Measurements from ENCODE around the gene ANO6.

ANO6 gene

DNA sequence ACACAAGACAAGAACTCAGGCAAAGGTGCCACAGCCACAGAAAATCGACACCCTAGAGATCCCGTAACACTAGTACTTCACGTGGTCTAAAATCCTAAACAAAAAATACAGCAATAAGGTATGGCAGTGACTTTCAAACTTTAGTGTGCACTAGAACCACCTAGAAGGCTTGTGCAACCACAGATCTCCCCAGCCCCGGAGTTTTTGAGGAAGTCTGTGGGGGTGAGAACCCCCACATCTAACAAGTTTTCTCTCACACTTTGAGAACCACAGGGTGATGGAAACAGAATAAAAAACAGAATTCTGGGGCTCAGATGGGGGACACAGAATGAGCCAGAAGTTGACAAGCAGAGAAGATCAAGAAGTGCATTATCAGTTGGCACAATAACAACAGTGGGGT lies 254.0 kb downstream of the ANO6 start:
- TF ChIP-seq POLR2A (IDR thresholded peaks at IDR 0.05; ENCODE audit: low read depth, low read length) (no peak), PAX5 (IDR thresholded peaks at IDR 0.05; ENCODE audit: insufficient read depth, low read length, severe bottlenecking) (no peak), POU2F2 (IDR thresholded peaks at IDR 0.05; ENCODE audit: low read depth, low read length) (no peak), SPI1 (IDR thresholded peaks at IDR 0.05; ENCODE audit: low read depth, low read length) (no peak), TAF1 (IDR thresholded peaks at IDR 0.05; ENCODE audit: low read depth, low read length) (no peak), POLR2AphosphoS5 (IDR thresholded peaks at IDR 0.05; ENCODE audit: low read depth, low read length) (no peak)
- DNase-seq (ENCODE audit: insufficient read length, low spot score), result no peak
- FAIRE-seq, result no peak

DNA sequence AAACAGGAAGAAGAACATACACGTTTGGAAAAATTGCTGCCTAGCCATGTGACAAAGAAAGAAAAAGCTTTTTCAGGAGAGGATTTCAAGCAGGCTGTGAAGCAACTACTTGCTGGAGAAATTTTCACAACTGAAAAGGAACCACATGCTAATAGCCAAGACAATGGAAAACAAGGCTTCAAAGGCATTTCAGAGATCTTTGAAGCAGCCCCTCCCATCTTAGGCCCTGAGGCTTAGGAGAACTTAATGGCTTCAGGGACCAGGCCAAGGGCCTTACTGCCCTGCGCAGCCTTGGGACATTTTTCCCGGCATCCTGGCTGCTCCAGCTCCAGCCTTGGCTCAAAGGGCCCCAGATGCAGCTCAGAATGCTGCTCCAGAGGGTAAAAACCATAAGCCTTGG lies 257.7 kb downstream of the ANO6 start:
- FAIRE-seq (no peak), DNase-seq (ENCODE audit: insufficient read length, low spot score) (no peak)
- no peak for TF ChIP-seq POLR2A (IDR thresholded peaks at IDR 0.05; ENCODE audit: low read depth, low read length)
- TF ChIP-seq POU2F2 (IDR thresholded peaks at IDR 0.05; ENCODE audit: low read depth, low read length), result no peak
- no peak for TF ChIP-seq PAX5 (IDR thresholded peaks at IDR 0.05; ENCODE audit: insufficient read depth, low read length, severe bottlenecking)
- no peak for TF ChIP-seq TAF1 (IDR thresholded peaks at IDR 0.05; ENCODE audit: low read depth, low read length)
- no peak for TF ChIP-seq POLR2AphosphoS5 (IDR thresholded peaks at IDR 0.05; ENCODE audit: low read depth, low read length)
- TF ChIP-seq SPI1 (IDR thresholded peaks at IDR 0.05; ENCODE audit: low read depth, low read length), result no peak

DNA sequence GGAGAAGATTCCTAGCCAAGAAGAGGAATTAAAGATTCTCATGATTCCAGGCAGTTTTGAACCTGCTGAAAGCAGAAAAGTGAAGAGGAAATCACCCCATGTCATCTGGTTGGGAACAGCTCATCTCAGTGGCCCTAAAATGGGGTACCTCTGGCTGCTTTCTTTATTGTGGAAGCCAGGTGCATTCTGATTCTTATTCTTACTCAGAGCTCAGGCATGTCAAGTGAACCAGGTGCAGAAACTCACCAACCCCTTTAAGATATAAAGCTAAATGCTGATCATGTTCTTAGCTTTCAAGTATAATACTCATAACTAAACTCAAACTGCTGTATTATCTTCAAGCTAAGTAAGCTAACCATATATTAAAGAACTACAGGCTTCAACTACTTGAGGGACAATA lies 259.7 kb downstream of the ANO6 start:
- FAIRE-seq, result no peak
- no peak for TF ChIP-seq SPI1 (IDR thresholded peaks at IDR 0.05; ENCODE audit: low read depth, low read length)
- TF ChIP-seq PAX5 (IDR thresholded peaks at IDR 0.05; ENCODE audit: insufficient read depth, low read length, severe bottlenecking), result no peak
- no peak for TF ChIP-seq POU2F2 (IDR thresholded peaks at IDR 0.05; ENCODE audit: low read depth, low read length)
- TF ChIP-seq TAF1 (IDR thresholded peaks at IDR 0.05; ENCODE audit: low read depth, low read length), result no peak
- TF ChIP-seq POLR2AphosphoS5 (IDR thresholded peaks at IDR 0.05; ENCODE audit: low read depth, low read length), result no peak
- no peak for TF ChIP-seq POLR2A (IDR thresholded peaks at IDR 0.05; ENCODE audit: low read depth, low read length)
- no peak for DNase-seq (ENCODE audit: insufficient read length, low spot score)

DNA sequence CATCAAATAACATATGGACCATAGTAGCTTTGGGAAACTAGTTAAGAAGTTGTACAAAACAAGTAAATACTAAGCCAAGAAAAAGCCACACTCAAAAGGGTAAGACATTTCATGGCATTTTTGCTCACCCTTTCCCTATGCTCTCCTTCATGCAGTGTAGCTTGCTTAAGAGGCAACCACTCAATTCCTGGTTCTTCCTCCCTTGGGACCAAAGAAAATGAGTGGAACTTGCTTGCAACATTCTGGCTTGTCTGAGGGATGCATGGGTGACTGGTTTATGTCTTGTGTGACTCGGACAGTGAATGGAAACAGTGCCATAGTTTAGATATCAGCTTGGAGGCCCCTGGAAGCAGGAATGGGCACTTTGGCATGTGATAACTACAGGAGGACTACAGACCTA lies 261.6 kb downstream of the ANO6 start:
- FAIRE-seq (no peak), DNase-seq (ENCODE audit: insufficient read length, low spot score) (no peak)
- TF ChIP-seq PAX5 (IDR thresholded peaks at IDR 0.05; ENCODE audit: insufficient read depth, low read length, severe bottlenecking), result no peak
- TF ChIP-seq TAF1 (IDR thresholded peaks at IDR 0.05; ENCODE audit: low read depth, low read length), result no peak
- TF ChIP-seq POU2F2 (IDR thresholded peaks at IDR 0.05; ENCODE audit: low read depth, low read length), result no peak
- no peak for TF ChIP-seq POLR2A (IDR thresholded peaks at IDR 0.05; ENCODE audit: low read depth, low read length)
- TF ChIP-seq SPI1 (IDR thresholded peaks at IDR 0.05; ENCODE audit: low read depth, low read length), result no peak
- TF ChIP-seq POLR2AphosphoS5 (IDR thresholded peaks at IDR 0.05; ENCODE audit: low read depth, low read length), result no peak

DNA sequence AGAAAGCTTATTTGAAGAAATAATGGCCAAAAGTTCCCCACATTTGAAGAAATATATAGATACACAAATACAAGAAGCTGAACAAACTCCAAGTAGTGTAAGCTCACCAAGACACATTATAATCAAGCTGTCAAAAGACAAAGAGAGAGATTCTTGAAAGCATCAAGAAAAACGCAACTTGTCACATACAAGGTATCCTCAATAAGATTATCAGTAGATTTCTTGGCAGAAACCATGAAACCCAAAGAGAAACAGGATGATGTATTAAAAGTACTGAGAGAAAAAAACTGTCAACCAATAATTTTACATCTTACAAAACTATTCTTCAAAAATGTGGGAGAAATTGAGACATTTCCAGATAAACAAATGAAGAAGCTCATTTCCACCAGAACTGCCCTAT lies 263.0 kb downstream of the ANO6 start:
- FAIRE-seq, result no peak
- no peak for TF ChIP-seq SPI1 (IDR thresholded peaks at IDR 0.05; ENCODE audit: low read depth, low read length)
- no peak for TF ChIP-seq POLR2AphosphoS5 (IDR thresholded peaks at IDR 0.05; ENCODE audit: low read depth, low read length)
- TF ChIP-seq POU2F2 (IDR thresholded peaks at IDR 0.05; ENCODE audit: low read depth, low read length), result no peak
- TF ChIP-seq TAF1 (IDR thresholded peaks at IDR 0.05; ENCODE audit: low read depth, low read length), result no peak
- no peak for TF ChIP-seq POLR2A (IDR thresholded peaks at IDR 0.05; ENCODE audit: low read depth, low read length)
- TF ChIP-seq PAX5 (IDR thresholded peaks at IDR 0.05; ENCODE audit: insufficient read depth, low read length, severe bottlenecking), result no peak

DNA sequence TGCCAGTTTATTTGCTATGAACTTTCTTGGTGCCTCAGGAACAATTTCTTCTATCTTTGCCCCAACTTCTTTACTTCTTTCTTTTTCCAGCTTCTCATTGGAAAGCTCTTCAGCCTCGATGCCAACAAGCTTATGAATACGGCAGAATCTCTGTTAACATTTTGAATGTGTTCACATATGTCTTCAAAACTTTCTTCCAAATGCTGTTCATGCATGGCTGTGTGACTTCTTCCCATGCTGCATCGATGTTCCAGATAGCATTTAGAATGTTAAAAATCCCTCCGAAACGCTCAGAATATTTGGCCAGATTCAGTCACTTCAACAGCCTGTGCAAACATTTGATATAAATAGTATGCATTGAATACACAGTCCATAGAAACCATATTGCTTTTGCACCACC lies 265.9 kb downstream of the ANO6 start:
- DNase-seq (ENCODE audit: insufficient read length, low spot score) (no peak), FAIRE-seq (no peak)
- TF ChIP-seq TAF1 (IDR thresholded peaks at IDR 0.05; ENCODE audit: low read depth, low read length), result no peak
- no peak for TF ChIP-seq SPI1 (IDR thresholded peaks at IDR 0.05; ENCODE audit: low read depth, low read length)
- TF ChIP-seq POLR2A (IDR thresholded peaks at IDR 0.05; ENCODE audit: low read depth, low read length), result no peak
- TF ChIP-seq PAX5 (IDR thresholded peaks at IDR 0.05; ENCODE audit: insufficient read depth, low read length, severe bottlenecking), result no peak
- TF ChIP-seq POLR2AphosphoS5 (IDR thresholded peaks at IDR 0.05; ENCODE audit: low read depth, low read length), result no peak
- no peak for TF ChIP-seq POU2F2 (IDR thresholded peaks at IDR 0.05; ENCODE audit: low read depth, low read length)

More for the DNA sequence above, 263.0 kb downstream of the ANO6 start:
- DNase-seq (ENCODE audit: insufficient read length, low spot score), result no peak

DNA sequence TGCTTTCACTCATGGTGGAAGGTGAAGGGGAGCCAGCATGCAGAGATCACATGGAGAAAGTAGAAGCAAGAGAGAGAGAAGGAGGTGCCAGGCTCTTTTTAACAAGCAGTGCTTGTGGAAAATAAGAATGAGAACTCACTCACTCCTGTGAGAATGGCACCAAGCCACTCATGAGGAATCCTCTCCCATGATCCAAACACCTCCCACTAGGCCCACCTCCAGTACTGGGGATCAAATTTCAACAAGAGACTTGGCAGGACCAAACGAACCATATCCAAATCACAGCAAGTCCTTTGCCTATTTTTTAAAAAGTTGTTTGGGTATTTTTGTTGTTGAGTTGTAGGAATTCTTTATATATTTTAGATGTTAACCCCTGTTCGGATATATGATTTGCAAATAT lies 267.7 kb downstream of the ANO6 start:
- FAIRE-seq, result no peak
- no peak for TF ChIP-seq TAF1 (IDR thresholded peaks at IDR 0.05; ENCODE audit: low read depth, low read length)
- TF ChIP-seq SPI1 (IDR thresholded peaks at IDR 0.05; ENCODE audit: low read depth, low read length), result no peak
- TF ChIP-seq POLR2A (IDR thresholded peaks at IDR 0.05; ENCODE audit: low read depth, low read length), result no peak
- TF ChIP-seq POU2F2 (IDR thresholded peaks at IDR 0.05; ENCODE audit: low read depth, low read length), result no peak
- TF ChIP-seq POLR2AphosphoS5 (IDR thresholded peaks at IDR 0.05; ENCODE audit: low read depth, low read length), result no peak
- TF ChIP-seq PAX5 (IDR thresholded peaks at IDR 0.05; ENCODE audit: insufficient read depth, low read length, severe bottlenecking), result no peak
- no peak for DNase-seq (ENCODE audit: insufficient read length, low spot score)

All from GM12891 (cell line).